H1 (cell line): ENCODE measurements around the gene LAD1. TPM values are rescaled to one million over a fixed set of nuclear protein-coding genes. Genes with fewer than 3 reads are reported as not detected.

Experiments
- CTCF ChIA-PET: fragments of 300-600 bp; sonication (Branson Sonifier 250); formaldehyde crosslinking; loops from one replicate; lab custom pipeline; 2021; ENCODE audit not compliant: partially characterized antibody; lab: Charles Lee
- POLR2A ChIA-PET: fragments of 300-600 bp; sonication (Branson Sonifier 250); formaldehyde crosslinking; loops from one replicate; lab custom pipeline; 2021; ENCODE audit warnings: inconsistent platforms; ENCODE audit not compliant: partially characterized antibody; lab: Charles Lee
- DNase-seq, 2 experiments: peaks; one replicate each; pipeline versions ENCODE4 v3.0.0 to v3.0.0-alpha.2; 2010 to 2022; ENCODE audit warnings: low spot score in 2 of 2, low read depth in 1 of 2, mixed read lengths in 1 of 2
- FAIRE-seq: peaks from 2 replicates; lab custom pipeline; 2011; peaks lifted over from hg19 to GRCh38; lab: Jason Lieb, UNC
- H2AFZ ChIP-seq: 2 replicates; pipeline ENCODE4 v1.8.1; 2012; ENCODE audit warnings: low read length, inconsistent platforms
- H2AK5ac ChIP-seq: 2 replicates; pipeline ENCODE4 v1.6.1; 2013; ENCODE audit warnings: low read depth, low read length
- H2BK120ac ChIP-seq: replicated peaks from 2 replicates; pipeline ENCODE3; 2013; ENCODE audit warnings: low read depth, low read length, inconsistent platforms
- H2BK12ac ChIP-seq: 2 replicates; pipeline ENCODE4 v1.6.1; 2013; ENCODE audit warnings: low read depth, low read length
- H2BK15ac ChIP-seq: 2 replicates; pipeline ENCODE4 v1.6.1; 2013; ENCODE audit warnings: low read length
- H2BK20ac ChIP-seq: 2 replicates; pipeline ENCODE4 v1.6.1; 2013; ENCODE audit warnings: low read length
- H2BK5ac ChIP-seq: 2 replicates; pipeline ENCODE4 v1.6.1; 2013; ENCODE audit warnings: low read depth, low read length
- H3K14ac ChIP-seq: 2 replicates; pipeline ENCODE4 v1.6.1; 2013; ENCODE audit warnings: inconsistent platforms; ENCODE audit not compliant: insufficient read length
- H3K18ac ChIP-seq: 2 replicates; pipeline ENCODE4 v1.6.1; 2013; ENCODE audit warnings: low read length; ENCODE audit errors: extremely low read depth
- H3K23ac ChIP-seq: 2 replicates; pipeline ENCODE4 v1.6.1; 2013; ENCODE audit warnings: inconsistent platforms; ENCODE audit not compliant: insufficient read length
- H3K23me2 ChIP-seq: 2 replicates; pipeline ENCODE4 v1.6.1; 2013; ENCODE audit warnings: low read depth, low read length
- H3K27ac ChIP-seq: 2 replicates; pipeline ENCODE4 v1.6.1; 2011; ENCODE audit warnings: low read depth, low read length, inconsistent platforms
- H3K27me3 ChIP-seq, 4 experiments: replicated peaks in 1 of 4; 1 replicate in 1 of 4; 2 replicates in 3 of 4; pipeline versions ENCODE4 v1.6.1 to v1.8.1; 2011 to 2013; ENCODE audit warnings: low read length in 3 of 4, mild to moderate bottlenecking in 3 of 4, inconsistent platforms in 2 of 4, mixed read lengths in 2 of 4, moderate library complexity in 1 of 4; ENCODE audit not compliant: control insufficient read depth in 3 of 4, insufficient read depth in 3 of 4; ENCODE audit errors: extremely low read depth in 1 of 4
- H3K36me3 ChIP-seq, 4 experiments: 2 replicates each; pipeline versions ENCODE4 v1.6.1 to v1.8.1; 2011 to 2013; ENCODE audit warnings: mild to moderate bottlenecking in 4 of 4, low read length in 3 of 4, moderate library complexity in 2 of 4, control low read depth in 1 of 4, inconsistent platforms in 1 of 4; ENCODE audit not compliant: insufficient read depth in 4 of 4, control insufficient read depth in 2 of 4
- H3K4ac ChIP-seq: replicated peaks from 2 replicates; pipeline ENCODE3; 2013; ENCODE audit warnings: low read length, low read depth, mixed read lengths, inconsistent platforms; ENCODE audit not compliant: insufficient read length
- H3K4me1 ChIP-seq, 4 experiments: replicated peaks in 1 of 4; 1 replicate in 1 of 4; 2 replicates in 3 of 4; pipeline versions ENCODE4 v1.6.1 to v1.8.1; 2011 to 2013; ENCODE audit warnings: low read length in 3 of 4, inconsistent platforms in 2 of 4, mixed read lengths in 1 of 4; ENCODE audit not compliant: insufficient read depth in 4 of 4, control insufficient read depth in 3 of 4
- H3K4me2 ChIP-seq, 2 experiments: 2 replicates each; pipeline versions ENCODE4 v1.6.1 to v1.8.1; 2011 to 2013; ENCODE audit warnings: low read depth in 2 of 2, low read length in 2 of 2, control low read depth in 1 of 2, inconsistent platforms in 1 of 2, mild to moderate bottlenecking in 1 of 2; ENCODE audit not compliant: insufficient read depth in 1 of 2
- H3K4me3 ChIP-seq, 4 experiments: fragments of 200-600, 300-600 bp in 1 of 4; sonication (generic), shearing (Covaris generic), sonication (Bioruptor Twin) in 1 of 4; 2 replicates each; pipeline versions ENCODE4 v1.5.1 to v1.8.1; 2011 to 2016; ENCODE audit warnings: low read length in 4 of 4, low read depth in 3 of 4, control low read depth in 2 of 4, inconsistent platforms in 2 of 4, mild to moderate bottlenecking in 2 of 4, mixed read lengths in 1 of 4, moderate library complexity in 1 of 4; ENCODE audit not compliant: insufficient read depth in 2 of 4; ENCODE audit errors: extremely low read depth in 1 of 4
- H3K56ac ChIP-seq: replicated peaks from 2 replicates; pipeline ENCODE3; 2013; ENCODE audit warnings: low read depth, mild to moderate bottlenecking, mixed read lengths, low read length, inconsistent platforms; ENCODE audit not compliant: insufficient read length
- H3K79me1 ChIP-seq: 2 replicates; pipeline ENCODE4 v1.6.1; 2013; ENCODE audit warnings: low read depth, low read length, control low read depth
- H3K79me2 ChIP-seq, 2 experiments: 2 replicates each; pipeline versions ENCODE4 v1.6.1 to v1.8.1; 2012 to 2013; ENCODE audit warnings: low read length in 2 of 2, mild to moderate bottlenecking in 2 of 2, inconsistent platforms in 1 of 2; ENCODE audit not compliant: insufficient read depth in 2 of 2, control insufficient read depth in 1 of 2
- H3K9ac ChIP-seq, 4 experiments: replicated peaks in 1 of 4; 1 replicate in 1 of 4; 2 replicates in 3 of 4; pipeline versions ENCODE4 v1.6.1 to v1.8.1; 2011 to 2013; ENCODE audit warnings: low read depth in 3 of 4, low read length in 3 of 4, control low read depth in 2 of 4, mild to moderate bottlenecking in 2 of 4, moderate library complexity in 2 of 4, inconsistent platforms in 1 of 4; ENCODE audit errors: extremely low read depth in 1 of 4
- H3K9me3 ChIP-seq, 2 experiments: 2 replicates each; pipeline versions ENCODE4 v1.6.1 to v1.8.1; 2012 to 2013; ENCODE audit warnings: mild to moderate bottlenecking in 2 of 2, moderate library complexity in 2 of 2, control low read depth in 1 of 2, inconsistent platforms in 1 of 2, low read depth in 1 of 2, low read length in 1 of 2, mixed read lengths in 1 of 2; ENCODE audit not compliant: insufficient read depth in 2 of 2
- H4K20me1 ChIP-seq, 2 experiments: replicated peaks in 1 of 2; 2 replicates each; pipeline versions ENCODE3 to v1.8.1; 2011 to 2013; ENCODE audit warnings: inconsistent platforms in 2 of 2, low read length in 2 of 2, mild to moderate bottlenecking in 1 of 2; ENCODE audit not compliant: insufficient read depth in 2 of 2, control insufficient read depth in 1 of 2
- H4K5ac ChIP-seq: 2 replicates; pipeline ENCODE4 v1.6.1; 2013; ENCODE audit warnings: low read length, low read depth, mixed read lengths, inconsistent platforms; ENCODE audit not compliant: insufficient read length
- H4K8ac ChIP-seq: 2 replicates; pipeline ENCODE4 v1.8.0; 2013; ENCODE audit warnings: mild to moderate bottlenecking, moderate library complexity, low read length, inconsistent platforms; ENCODE audit not compliant: insufficient read depth; ENCODE audit errors: extremely low read depth
- H4K91ac ChIP-seq: replicated peaks from 2 replicates; pipeline ENCODE3; 2013; ENCODE audit warnings: low read length, mixed read lengths, inconsistent platforms; ENCODE audit not compliant: insufficient read length
- ATF2 ChIP-seq: IDR thresholded peaks from 2 replicates; pipeline ENCODE4 v1.6.1; 2012; ENCODE audit warnings: low read length, inconsistent platforms
- BCL11A ChIP-seq, 2 experiments: IDR thresholded peaks; one replicate each; pipeline ENCODE4 v1.6.1; 2011; ENCODE audit warnings: low read depth in 2 of 2, low read length in 2 of 2, mild to moderate bottlenecking in 2 of 2
- CREB1 ChIP-seq: IDR thresholded peaks from 2 replicates; pipeline ENCODE4 v1.6.1; 2012; ENCODE audit warnings: inconsistent platforms
- CTCF ChIP-seq, 3 experiments: IDR thresholded peaks; 1 replicate in 2 of 3; 2 replicates in 1 of 3; pipeline versions ENCODE4 v1.5.1 to v1.6.1; 2011; ENCODE audit warnings: low read length in 3 of 3, mild to moderate bottlenecking in 3 of 3, inconsistent platforms in 2 of 3, low read depth in 1 of 3, moderate library complexity in 1 of 3; ENCODE audit not compliant: insufficient read depth in 1 of 3; ENCODE audit errors: control extremely low read depth in 1 of 3
- GTF2F1 ChIP-seq: IDR thresholded peaks from 2 replicates; pipeline ENCODE4 v1.6.1; 2012; ENCODE audit warnings: low read depth, low read length, improper control_type of control experiment, borderline replicate concordance
- JUND ChIP-seq: IDR thresholded peaks from 2 replicates; pipeline ENCODE4 v1.6.1; 2011; ENCODE audit warnings: mild to moderate bottlenecking, improper control_type of control experiment, low read length
- MAX ChIP-seq: IDR thresholded peaks from 2 replicates; pipeline ENCODE4 v1.6.1; 2012; ENCODE audit warnings: inconsistent platforms
- POU5F1 ChIP-seq: IDR thresholded peaks from 2 replicates; pipeline ENCODE4 v1.6.1; 2011; ENCODE audit warnings: low read depth, mild to moderate bottlenecking, low read length, moderate library complexity
- SUZ12 ChIP-seq: fragments of 200-600 bp; sonication (generic); IDR thresholded peaks from 2 replicates; pipeline ENCODE4 v1.6.1; 2012; ENCODE audit warnings: mild to moderate bottlenecking, inconsistent platforms, low read length, moderate library complexity, mixed read lengths
- WGBS, 2 experiments: shearing (Covaris generic) in 1 of 2; methylation state at CpG; one replicate each; pipeline versions ENCODE4 v1.1.6 to v1.1.7; 2013 to 2015; ENCODE audit warnings: low lambda C conversion rate in 2 of 2, mixed read lengths in 2 of 2, inconsistent platforms in 1 of 2, low coverage in 1 of 2, missing lambda C conversion rate in 1 of 2; ENCODE audit not compliant: insufficient replicate concordance in 2 of 2, insufficient coverage in 1 of 2, insufficient read length in 1 of 2; ENCODE audit errors: extremely low coverage in 1 of 2, missing lambda C conversion rate in 1 of 2; 5-methylcytosine and 5-hydroxymethylcytosine counted together
- polyA plus RNA-seq, 7 experiments: library from polyadenylated mRNA; depleted of rRNA in 3 of 7; stranded (reverse) in 5 of 7; unstranded in 2 of 7; fragments of >200 nt in 5 of 7; fragments of 200-250 nt in 2 of 7; gene quantifications; 1 replicate in 5 of 7; 2 replicates in 1 of 7; 4 replicates in 1 of 7; pipeline versions ENCODE4 v1.2.1 to v1.2.3, GENCODE V29; 2011 to 2013; ENCODE audit warnings: missing spikeins in 2 of 7, mixed read lengths in 2 of 7
- total RNA-seq: library from RNA; stranded (reverse); fragmentation: NEBNext Ultra II Directional; extraction: Animal tissue kit (Norgen Biotek cat#: 25700); gene quantifications from 2 replicates; pipeline ENCODE4 v1.2.1, GENCODE V29; 2021

The LAD1 gene
- total and polyA plus RNA-seq, 2 of the 8 experiments (the other 6 are each of a cell fraction or from before 2014, with no cell fraction given), result 9.3 to 32.8 TPM

- no peak overlapping the region for H2BK5ac ChIP-seq
- H2AK5ac ChIP-seq, result no peak overlapping the region
- H3K4ac ChIP-seq, result no peak overlapping the region
- H3K9me3 ChIP-seq, result no peaks in the 10 kb centered on the region
- no peaks in the 10 kb centered on the region for H3K27me3 ChIP-seq
- H3K79me2 ChIP-seq, result no peaks in the 10 kb centered on the region
- no peak overlapping the region for H4K5ac ChIP-seq
- no peak overlapping the region for H3K4me3 ChIP-seq
- peaks cover 9 to 31% (median 23%) of the 10 kb centered on the region in 4 experiments for H3K4me1 ChIP-seq
- no peaks in the 10 kb centered on the region for H4K20me1 ChIP-seq
- H2BK12ac ChIP-seq, result no peak overlapping the region
- FAIRE-seq (no peak), DNase-seq (no peak)
- H3K14ac ChIP-seq, result no peak overlapping the region
- no peaks in the 10 kb centered on the region for H3K36me3 ChIP-seq
- H3K23ac ChIP-seq, result no peak overlapping the region
- H2AFZ ChIP-seq, result no peak overlapping the region
- H4K91ac ChIP-seq, result no peak overlapping the region
- CTCF ChIA-PET, result interaction anchor here (5.0 to 17.6 kb wide), 4 partner anchors 11 to 32 kb away, joined by 26 to 371 read pairs (median 216); partner anchors contain the start of gene LAD1
- H2BK120ac ChIP-seq, result no peak overlapping the region
- H2BK20ac ChIP-seq, result no peak overlapping the region
- no peak overlapping the region for H3K27ac ChIP-seq
- peaks cover 2% of the 10 kb centered on the region; the same call in 1 of the 2 replicates for H3K23me2 ChIP-seq
- H4K8ac ChIP-seq, result no peak overlapping the region
- H3K79me1 ChIP-seq, result no peaks in the 10 kb centered on the region; the same call in 1 of the 2 replicates
- POLR2A ChIA-PET, result interaction anchor here (1.1 to 1.5 kb wide), 3 partner anchors 16 to 28 kb away, joined by 3 to 5 read pairs (median 3); no protein-coding TSS in a partner anchor
- no peak overlapping the region for H3K56ac ChIP-seq
- H3K18ac ChIP-seq, result no peak overlapping the region; the same call in 1 of the 2 replicates
- WGBS, 2 experiments, result 93% methylated on average over 9 of the region's 9 CpGs; no CpG with 5 or more reads in 1 of the 2 experiments
- H2BK15ac ChIP-seq, result no peak overlapping the region
- no peak overlapping the region for H3K9ac ChIP-seq
- H3K4me2 ChIP-seq, result no peak overlapping the region
- TF ChIP-seq CTCF (IDR thresholded peaks at IDR 0.05; ENCODE audit: control extremely low read depth in 1 of 3, insufficient read depth in 1 of 3, low read depth in 1 of 3, low read length in 3 of 3), result no peak
- no peak for TF ChIP-seq ATF2
- no peak for TF ChIP-seq SUZ12
- TF ChIP-seq CREB1, result no peak
- no peak for TF ChIP-seq BCL11A (IDR thresholded peaks at IDR 0.05; ENCODE audit: low read depth in 2 of 2, low read length in 2 of 2)
- TF ChIP-seq GTF2F1, result no peak
- TF ChIP-seq POU5F1, result no peak
- no peak for TF ChIP-seq MAX
- TF ChIP-seq JUND, result no peak
Measured at GRCh38 chr1:201379733-201380242, 19.3 kb downstream of the LAD1 start.
